Osteoblast (primary cell): ENCODE data around the gene LSMEM2. TPM values are rescaled to one million over a fixed set of nuclear protein-coding genes. Genes with fewer than 3 reads are reported as not detected.

ENCODE experiments used
- DNase-seq: peaks from one replicate; pipeline ENCODE4 v3.0.0; 2011; ENCODE audit warnings: low spot score, mixed read lengths; ENCODE audit not compliant: insufficient read length; ENCODE audit errors: missing footprints
- H2AFZ ChIP-seq: 2 replicates; pipeline ENCODE4 v1.6.0; 2011; ENCODE audit warnings: mild to moderate bottlenecking, low read length
- H3K27ac ChIP-seq: 2 replicates; pipeline ENCODE4 v1.5.1; 2011; ENCODE audit warnings: mild to moderate bottlenecking, low read depth, low read length, moderate library complexity
- H3K27me3 ChIP-seq: 2 replicates; pipeline ENCODE4 v1.6.0; 2012; ENCODE audit warnings: mild to moderate bottlenecking, control low read depth, inconsistent platforms, low read length, moderate library complexity; ENCODE audit not compliant: insufficient read depth
- H3K36me3 ChIP-seq: 2 replicates; pipeline ENCODE4 v1.5.1; 2011; ENCODE audit warnings: mild to moderate bottlenecking, low read length, control low read depth, moderate library complexity; ENCODE audit not compliant: insufficient read depth
- H3K4me1 ChIP-seq: 2 replicates; pipeline ENCODE4 v1.5.1; 2011; ENCODE audit warnings: mild to moderate bottlenecking, low read length, control low read depth, moderate library complexity; ENCODE audit not compliant: insufficient read depth
- H3K4me2 ChIP-seq: 2 replicates; pipeline ENCODE4 v1.6.0; 2011; ENCODE audit warnings: mild to moderate bottlenecking, low read length; ENCODE audit not compliant: insufficient read depth
- H3K4me3 ChIP-seq: fragments of 200-600 bp; sonication (generic); 3 replicates; pipeline ENCODE4 v1.5.1; 2012; ENCODE audit warnings: mild to moderate bottlenecking, low read length, inconsistent platforms; ENCODE audit not compliant: insufficient read depth
- H3K79me2 ChIP-seq: 2 replicates; pipeline ENCODE4 v1.6.0; 2012; ENCODE audit warnings: mild to moderate bottlenecking, low read length, control low read depth, inconsistent platforms; ENCODE audit not compliant: insufficient read depth
- H3K9me3 ChIP-seq: 2 replicates; pipeline ENCODE4 v1.5.1; 2011; ENCODE audit warnings: low read depth, low read length, control low read depth
- H4K20me1 ChIP-seq: 2 replicates; pipeline ENCODE4 v1.6.0; 2012; ENCODE audit warnings: mild to moderate bottlenecking, low read length, control low read depth; ENCODE audit not compliant: insufficient read depth
- CTCF ChIP-seq: IDR thresholded peaks from 2 replicates; pipeline ENCODE4 v1.5.1; 2011; ENCODE audit warnings: mild to moderate bottlenecking, low read depth, low read length, moderate library complexity; ENCODE audit errors: extremely low read depth
- total RNA-seq: library from RNA; depleted of rRNA; stranded (reverse); fragments of >200 nt; gene quantifications from 2 replicates; pipeline ENCODE4 v1.2.3, GENCODE V29; 2012

Gene LSMEM2
- total RNA-seq, 1 donor, result not detected

GRCh38 chr3:50245831-50246516, 32.9 kb upstream of the LSMEM2 start:
- H3K27me3 ChIP-seq, result no peaks in the 10 kb centered on the region
- peaks cover 76% of the 10 kb centered on the region for H4K20me1 ChIP-seq
- peak; percentile 91 for TF ChIP-seq CTCF
- peak overlapping the region; percentile 85 for H3K4me2 ChIP-seq
- peak overlapping the region; percentile 60 for H2AFZ ChIP-seq
- peak; percentile 98 for DNase-seq
- H3K4me3 ChIP-seq, result peak overlapping the region; percentile 69
- H3K4me1 ChIP-seq, result peaks cover 75% of the 10 kb centered on the region
- H3K36me3 ChIP-seq, result peaks cover 13% of the 10 kb centered on the region
- peak overlapping the region; percentile 95 for H3K27ac ChIP-seq
- H3K79me2 ChIP-seq, result peaks cover 91% of the 10 kb centered on the region
- H3K9me3 ChIP-seq, result no peaks in the 10 kb centered on the region

GRCh38 chr3:50246517-50246954, 32.4 kb upstream of the LSMEM2 start:
- peak overlapping the region; percentile 60 for H2AFZ ChIP-seq

GRCh38 chr3:50248387-50248786, 30.5 kb upstream of the LSMEM2 start:
- Histone ChIP-seq H3K79me2 (peaks cover 91% of the 10 kb centered on the region), H3K4me3 (no peak overlapping the region), H3K4me1 (peaks cover 64% of the 10 kb centered on the region), H3K9me3 (no peaks in the 10 kb centered on the region), H3K4me2 (no peak overlapping the region), H3K27ac (peak overlapping the region; percentile 15), H4K20me1 (peaks cover 77% of the 10 kb centered on the region), H2AFZ (no peak overlapping the region), H3K27me3 (no peaks in the 10 kb centered on the region), H3K36me3 (peaks cover 33% of the 10 kb centered on the region)
- DNase-seq, result peak; percentile 89
- TF ChIP-seq CTCF, result no peak

More at GRCh38 chr3:50246517-50246954, 32.4 kb upstream of the LSMEM2 start:
- H3K4me2 ChIP-seq, result peak overlapping the region; percentile 85
- H3K79me2 ChIP-seq, result peaks cover 91% of the 10 kb centered on the region
- H3K36me3 ChIP-seq, result peaks cover 17% of the 10 kb centered on the region
- DNase-seq, result peak; percentile 98
- no peaks in the 10 kb centered on the region for H3K27me3 ChIP-seq
- peaks cover 77% of the 10 kb centered on the region for H3K4me1 ChIP-seq
- H3K4me3 ChIP-seq, result peak overlapping the region; percentile 69
- TF ChIP-seq CTCF, result peak; percentile 5
- no peaks in the 10 kb centered on the region for H3K9me3 ChIP-seq
- peaks cover 77% of the 10 kb centered on the region for H4K20me1 ChIP-seq
- peak overlapping the region; percentile 95 for H3K27ac ChIP-seq

- H3K27me3 ChIP-seq, result no peaks in the 10 kb centered on the region
- H3K4me3 ChIP-seq, result no peak overlapping the region
- H3K9me3 ChIP-seq, result no peaks in the 10 kb centered on the region
- no peak for DNase-seq
- peak overlapping the region; percentile 28 for H3K27ac ChIP-seq
- peaks cover 91% of the 10 kb centered on the region for H3K79me2 ChIP-seq
- H4K20me1 ChIP-seq, result peaks cover 79% of the 10 kb centered on the region
- H3K4me1 ChIP-seq, result peaks cover 56% of the 10 kb centered on the region
- TF ChIP-seq CTCF, result no peak
- H3K36me3 ChIP-seq, result peaks cover 31% of the 10 kb centered on the region
- H3K4me2 ChIP-seq, result no peak overlapping the region
- no peak overlapping the region for H2AFZ ChIP-seq
Observed at GRCh38 chr3:50249457-50249856, 29.4 kb upstream of the LSMEM2 start.
